Retinal pigment epithelial cell (primary cell): ENCODE results near the gene ZBTB12.
"Not testable (repeated sequence)": the region's sequence is repeated elsewhere in the genome, so short reads cannot be mapped to it uniquely, and the experiment has no call there.

Experiments
- DNase-seq: peaks from one replicate; pipeline ENCODE4 v3.0.0-alpha.2; 2010; ENCODE audit warnings: low read depth
- H3K4me3 ChIP-seq: 2 replicates; pipeline ENCODE4 v1.5.1; 2011; ENCODE audit warnings: mild to moderate bottlenecking, low read length, control low read depth, moderate library complexity
- CTCF ChIP-seq: conservative IDR thresholded peaks from 2 replicates; pipeline ENCODE4 v1.5.1; 2011; ENCODE audit warnings: low read depth, low read length, control low read depth, inconsistent platforms

The ZBTB12 gene

GRCh38 chr6:31908791-31909190 lies 6.9 kb upstream of the ZBTB12 start:
- no peak for TF ChIP-seq CTCF
- DNase-seq, result no peak
- H3K4me3 ChIP-seq, result no peak overlapping the region

DNA sequence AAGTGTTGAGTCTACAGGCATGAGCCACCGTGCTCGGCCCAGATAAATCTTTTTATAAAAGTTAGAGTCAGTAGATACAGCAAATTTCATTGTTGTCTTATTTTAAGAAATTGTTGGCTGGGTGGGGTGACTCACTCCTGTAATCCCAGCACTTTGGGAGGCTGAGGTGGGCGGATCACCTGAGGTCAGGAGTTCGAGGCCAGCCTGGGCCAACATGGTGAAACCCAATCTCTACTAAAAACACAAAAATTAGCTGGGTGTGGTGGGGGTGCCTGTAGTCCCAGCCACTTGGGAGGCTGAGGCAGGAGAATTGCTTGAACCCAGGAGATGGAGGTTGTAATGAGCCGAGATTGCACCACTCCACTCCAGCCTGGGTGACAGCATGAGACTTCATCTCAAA lies 6.4 kb upstream of the ZBTB12 start:
- DNase-seq, result not testable (repeated sequence)

DNA sequence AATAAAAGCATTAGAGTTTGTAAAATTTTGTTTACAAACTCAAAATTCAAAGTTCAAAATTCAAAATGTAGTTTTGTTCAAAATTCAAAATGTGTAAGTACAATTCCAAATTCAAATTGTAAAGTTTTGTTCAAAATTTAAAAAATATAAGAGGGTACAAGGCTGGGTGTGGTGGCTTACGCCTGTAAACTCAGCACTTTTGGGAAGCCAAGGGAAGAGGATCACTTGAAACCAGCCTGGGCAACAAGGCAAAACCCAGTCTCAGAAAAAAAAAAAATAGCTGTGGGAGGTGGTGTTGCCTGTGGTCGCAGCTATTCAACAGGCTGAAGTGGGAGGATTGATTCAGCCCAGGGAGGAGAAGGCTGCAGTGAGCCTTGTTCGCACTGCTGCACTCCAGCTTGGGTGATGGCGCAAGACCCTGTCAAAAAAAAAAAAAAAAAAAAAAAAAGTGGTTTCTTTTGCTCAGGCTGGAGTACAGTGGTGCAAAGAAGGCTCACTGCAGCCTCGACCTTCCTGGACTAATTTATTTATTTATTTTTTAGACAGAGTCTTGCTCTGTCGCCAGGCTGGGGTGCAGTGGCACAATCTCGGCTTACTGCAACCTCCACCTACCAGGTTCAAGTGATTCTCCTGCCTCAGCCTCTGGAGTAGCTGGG lies 5.4 kb upstream of the ZBTB12 start:
- no peak overlapping the region for H3K4me3 ChIP-seq
- no peak for DNase-seq
- TF ChIP-seq CTCF, result no peak

More for the DNA sequence above, 6.4 kb upstream of the ZBTB12 start:
- H3K4me3 ChIP-seq, result not testable (repeated sequence)

- not testable (repeated sequence) for H3K4me3 ChIP-seq, DNase-seq
These were observed 4.8 kb upstream of the ZBTB12 start for GRCh38 chr6:31906727-31907126.

GRCh38 chr6:31906122-31906521 lies 4.2 kb upstream of the ZBTB12 start:
- no peak overlapping the region for H3K4me3 ChIP-seq
- DNase-seq, result no peak
- no peak for TF ChIP-seq CTCF

DNA sequence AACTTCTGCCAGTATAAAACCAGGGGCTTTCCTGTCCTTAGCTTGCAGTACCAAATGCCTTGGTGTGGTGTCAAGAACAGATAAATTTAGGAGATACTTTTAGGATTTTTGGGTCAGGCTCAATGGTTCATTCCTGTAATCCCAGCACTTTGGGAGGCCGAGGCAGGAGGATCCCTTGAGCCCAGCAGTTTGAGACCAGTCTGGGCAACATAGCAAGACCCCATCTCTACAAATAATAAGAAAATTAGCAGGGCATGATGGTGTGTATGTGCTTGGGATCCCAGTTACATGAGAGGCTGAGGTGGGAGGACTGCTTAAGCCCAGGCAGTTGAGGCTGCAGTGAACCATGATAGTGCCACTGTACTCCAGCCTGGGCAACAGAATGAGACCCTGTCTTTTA lies 3.2 kb upstream of the ZBTB12 start:
- no peak for DNase-seq
- no peak overlapping the region for H3K4me3 ChIP-seq
- TF ChIP-seq CTCF, result no peak

DNA sequence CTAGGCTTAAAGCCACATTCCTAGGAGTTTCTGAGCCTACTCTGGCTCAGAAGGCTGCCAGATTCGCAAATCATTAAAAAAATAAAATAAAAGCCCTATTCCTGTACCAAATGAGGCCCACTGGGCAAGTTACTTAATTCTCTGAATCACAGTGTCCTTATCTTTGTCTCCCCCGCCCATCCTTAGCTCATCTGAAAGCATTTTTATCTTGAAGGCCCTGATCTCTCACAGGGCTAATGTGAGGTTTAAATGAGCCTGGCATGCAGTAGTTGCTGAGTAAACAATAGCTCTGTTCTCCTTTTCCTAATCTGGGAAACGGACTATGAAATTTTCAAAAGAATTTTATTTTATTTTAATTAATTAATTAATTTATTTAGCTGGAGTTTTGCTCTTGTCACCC lies 2.1 kb upstream of the ZBTB12 start:
- TF ChIP-seq CTCF, result no peak

GRCh38 chr6:31901415-31901952 lies 402 bp downstream of the ZBTB12 start:
- TF ChIP-seq CTCF, result no peak
- peak overlapping the region; percentile 60 for H3K4me3 ChIP-seq
- DNase-seq, result no peak

More for the DNA sequence above, 2.1 kb upstream of the ZBTB12 start:
- no peak for DNase-seq
- no peak overlapping the region for H3K4me3 ChIP-seq
